Duodenal mucosa (tissue), 2 donors: ENCODE results near the gene SLC1A3.
"Not testable (repeated sequence)": the region's sequence is repeated elsewhere in the genome, so short reads cannot be mapped to it uniquely, and the experiment has no call there.

Experiments
- H3K27ac ChIP-seq: one replicate; pipeline ENCODE4 v1.7.0; 2013; ENCODE audit warnings: low read depth, low read length
- H3K27me3 ChIP-seq, 2 donors: one replicate each; pipeline ENCODE4 v1.7.0; 2013; ENCODE audit warnings: low read length in 2 of 2, control low read depth in 1 of 2; ENCODE audit not compliant: insufficient read depth in 2 of 2, control insufficient read depth in 1 of 2
- H3K36me3 ChIP-seq, 2 donors: one replicate each; pipeline ENCODE4 v1.7.0; 2013; ENCODE audit warnings: low read length in 2 of 2, control low read depth in 1 of 2; ENCODE audit not compliant: insufficient read depth in 2 of 2, control insufficient read depth in 1 of 2
- H3K4me1 ChIP-seq, 2 donors: one replicate each; pipeline ENCODE4 v1.7.0; 2013; ENCODE audit warnings: low read length in 2 of 2, control low read depth in 1 of 2; ENCODE audit not compliant: insufficient read depth in 2 of 2, control insufficient read depth in 1 of 2
- H3K4me3 ChIP-seq, 2 donors: one replicate each; pipeline ENCODE4 v1.7.0; 2013; ENCODE audit warnings: low read length in 2 of 2, low read depth in 1 of 2
- H3K9ac ChIP-seq, 2 donors: one replicate each; pipeline ENCODE4 v1.7.0; 2013; ENCODE audit warnings: low read length in 2 of 2, low read depth in 1 of 2
- H3K9me3 ChIP-seq, 2 donors: one replicate each; pipeline ENCODE4 v1.7.0; 2013; ENCODE audit warnings: low read length in 2 of 2, control low read depth in 1 of 2; ENCODE audit not compliant: control insufficient read depth in 1 of 2

SLC1A3 gene

GRCh38 chr5:36642089-36642488 lies 35.7 kb downstream of the SLC1A3 start:
- Histone ChIP-seq H3K27me3 (no peaks in the 10 kb centered on the region), H3K27ac (no peak overlapping the region), H3K9me3 (no peaks in the 10 kb centered on the region), H3K4me1 (no peaks in the 10 kb centered on the region), H3K36me3 (no peaks in the 10 kb centered on the region), H3K4me3 (no peak overlapping the region), H3K9ac (no peak overlapping the region)

- no peak overlapping the region for H3K4me3 ChIP-seq
- H3K9me3 ChIP-seq, result no peaks in the 10 kb centered on the region
- H3K27ac ChIP-seq, result no peak overlapping the region
- H3K9ac ChIP-seq, result no peak overlapping the region
- no peaks in the 10 kb centered on the region for H3K36me3 ChIP-seq
- no peaks in the 10 kb centered on the region for H3K27me3 ChIP-seq
- H3K4me1 ChIP-seq, result no peaks in the 10 kb centered on the region
Observed at GRCh38 chr5:36643162-36643561, 36.8 kb downstream of the SLC1A3 start.

GRCh38 chr5:36643841-36644240 lies 37.4 kb downstream of the SLC1A3 start:
- H3K9me3 ChIP-seq, H3K27me3 ChIP-seq, H3K4me3 ChIP-seq, H3K27ac ChIP-seq, H3K36me3 ChIP-seq, H3K9ac ChIP-seq, H3K4me1 ChIP-seq: not testable (repeated sequence)

- H3K4me3 ChIP-seq, result no peak overlapping the region
- H3K27me3 ChIP-seq, result no peaks in the 10 kb centered on the region
- H3K4me1 ChIP-seq, result no peaks in the 10 kb centered on the region
- H3K9ac ChIP-seq, result no peak overlapping the region
- H3K9me3 ChIP-seq, result no peaks in the 10 kb centered on the region
- no peak overlapping the region for H3K27ac ChIP-seq
- no peaks in the 10 kb centered on the region for H3K36me3 ChIP-seq
Observed at GRCh38 chr5:36644727-36645126, 38.3 kb downstream of the SLC1A3 start.

- Histone ChIP-seq H3K36me3 (no peaks in the 10 kb centered on the region), H3K27me3 (no peaks in the 10 kb centered on the region), H3K4me3 (no peak overlapping the region), H3K4me1 (no peaks in the 10 kb centered on the region), H3K9me3 (no peaks in the 10 kb centered on the region), H3K9ac (no peak overlapping the region), H3K27ac (no peak overlapping the region)
Observed at GRCh38 chr5:36646100-36646499, 39.7 kb downstream of the SLC1A3 start.

- Histone ChIP-seq H3K9ac (no peak overlapping the region), H3K9me3 (no peaks in the 10 kb centered on the region), H3K4me3 (no peak overlapping the region), H3K4me1 (no peaks in the 10 kb centered on the region), H3K36me3 (no peaks in the 10 kb centered on the region), H3K27ac (no peak overlapping the region), H3K27me3 (no peaks in the 10 kb centered on the region)
Observed at GRCh38 chr5:36646507-36647023, 40.2 kb downstream of the SLC1A3 start.

- Histone ChIP-seq H3K27ac (no peak overlapping the region), H3K36me3 (no peaks in the 10 kb centered on the region), H3K4me1 (no peaks in the 10 kb centered on the region), H3K9ac (no peak overlapping the region), H3K4me3 (no peak overlapping the region), H3K9me3 (no peaks in the 10 kb centered on the region), H3K27me3 (no peaks in the 10 kb centered on the region)
Observed at GRCh38 chr5:36647046-36647445, 40.6 kb downstream of the SLC1A3 start.

- H3K9me3 ChIP-seq, result no peaks in the 10 kb centered on the region
- H3K9ac ChIP-seq, result no peak overlapping the region
- no peaks in the 10 kb centered on the region for H3K36me3 ChIP-seq
- no peak overlapping the region for H3K27ac ChIP-seq
- H3K4me1 ChIP-seq, result no peaks in the 10 kb centered on the region
- H3K27me3 ChIP-seq, result no peaks in the 10 kb centered on the region
- no peak overlapping the region for H3K4me3 ChIP-seq
Observed at GRCh38 chr5:36648426-36648825, 42.0 kb downstream of the SLC1A3 start.

- Histone ChIP-seq H3K27me3 (no peaks in the 10 kb centered on the region), H3K27ac (no peak overlapping the region), H3K36me3 (no peaks in the 10 kb centered on the region), H3K9me3 (no peaks in the 10 kb centered on the region), H3K4me3 (no peak overlapping the region), H3K9ac (no peak overlapping the region), H3K4me1 (no peaks in the 10 kb centered on the region)
Observed at GRCh38 chr5:36651761-36652685, 45.6 kb downstream of the SLC1A3 start.

GRCh38 chr5:36653044-36653705 lies 46.8 kb downstream of the SLC1A3 start:
- Histone ChIP-seq H3K9me3 (no peaks in the 10 kb centered on the region), H3K27ac (no peak overlapping the region), H3K4me3 (no peak overlapping the region), H3K27me3 (no peaks in the 10 kb centered on the region), H3K4me1 (no peaks in the 10 kb centered on the region), H3K9ac (no peak overlapping the region), H3K36me3 (no peaks in the 10 kb centered on the region)
